IMR-90 (cell line): Measurements from ENCODE around the gene NR1H2.

ENCODE experiments used
- BHLHE40 ChIP-seq: fragments of 150-350 bp; IDR thresholded peaks from 2 replicates; pipeline ENCODE4 v1.6.1; 2016; ENCODE audit warnings: mild to moderate bottlenecking, low read depth, low read length
- CEBPB ChIP-seq: IDR thresholded peaks from 2 replicates; pipeline ENCODE4 v1.6.1; 2012; ENCODE audit warnings: low read depth, low read length, improper control_type of control experiment
- CTCF ChIP-seq: conservative IDR thresholded peaks from 2 replicates; pipeline ENCODE4 v1.5.1; 2012; ENCODE audit warnings: mild to moderate bottlenecking, low read depth, low read length, improper control_type of control experiment
- MAFK ChIP-seq: IDR thresholded peaks from 2 replicates; pipeline ENCODE4 v1.6.1; 2012; ENCODE audit warnings: low read depth, low read length, improper control_type of control experiment
- MXI1 ChIP-seq: IDR thresholded peaks from 2 replicates; pipeline ENCODE4 v1.6.1; 2012; ENCODE audit warnings: low read depth, mild to moderate bottlenecking, low read length, moderate library complexity, borderline replicate concordance
- POLR2A ChIP-seq: IDR thresholded peaks from 2 replicates; pipeline ENCODE4 v1.6.1; 2012; ENCODE audit warnings: mild to moderate bottlenecking, low read depth, low read length
- RAD21 ChIP-seq: IDR thresholded peaks from 2 replicates; pipeline ENCODE4 v1.6.1; 2012; ENCODE audit warnings: low read length, improper control_type of control experiment

DNA sequence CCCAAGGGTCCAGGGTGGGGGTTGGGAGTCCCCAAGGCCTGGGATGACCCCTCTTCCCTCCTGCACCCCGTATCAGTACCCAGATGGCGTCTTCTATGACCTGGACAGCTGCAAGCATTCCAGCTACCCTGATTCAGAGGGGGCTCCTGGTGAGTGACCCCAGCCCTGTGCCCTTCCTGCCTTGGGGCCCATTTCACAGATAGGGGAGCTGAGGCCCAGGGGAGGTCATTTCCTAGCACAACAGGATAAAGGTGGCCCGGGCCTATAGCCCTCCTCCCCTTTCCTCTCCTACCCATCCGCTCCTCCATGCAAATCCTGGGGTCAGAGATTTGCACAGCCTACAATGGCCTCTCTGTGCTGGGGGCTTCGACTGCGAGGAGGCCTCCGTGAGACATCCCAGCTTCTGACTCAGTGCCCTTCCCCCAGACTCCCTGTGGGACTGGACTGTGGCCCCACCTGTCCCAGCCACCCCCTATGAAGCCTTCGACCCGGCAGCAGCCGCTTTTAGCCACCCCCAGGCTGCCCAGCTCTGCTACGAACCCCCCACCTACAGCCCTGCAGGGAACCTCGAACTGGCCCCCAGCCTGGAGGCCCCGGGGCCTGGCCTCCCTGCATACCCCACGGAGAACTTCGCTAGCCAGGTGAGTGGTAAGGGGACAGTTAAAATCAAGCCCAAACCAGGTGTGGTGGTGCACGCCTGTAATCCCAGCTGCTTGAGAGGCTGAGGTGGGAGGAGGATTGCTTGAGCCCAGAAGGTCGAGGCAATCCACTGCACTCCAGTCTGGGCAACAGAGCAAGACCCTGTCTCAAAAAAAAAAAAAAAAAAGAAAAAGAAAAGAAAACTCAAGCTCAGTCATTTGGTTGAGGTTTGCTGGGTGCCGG is 46.4 kb downstream of the NR1H2 start:
- TF ChIP-seq CTCF (no peak), RAD21 (no peak), POLR2A (no peak), MXI1 (no peak), BHLHE40 (no peak), MAFK (no peak), CEBPB (no peak)
